NK-92 (cell line): ENCODE results near the gene PNMA8C.

Source experiments
- DNase-seq: peaks from one replicate; lab custom pipeline; 2025; ENCODE audit not compliant: unreplicated experiment; lab: John Stamatoyannopoulos, UW

Gene PNMA8C

GRCh38 chr19:46428239-46429135 lies at the start of gene PNMA8C:
Gene PNMA8C (minus strand): TSS chr19:46428936. CDS start chr19:46428359, 577 bp downstream.
- DNase-seq = no peak

DNA sequence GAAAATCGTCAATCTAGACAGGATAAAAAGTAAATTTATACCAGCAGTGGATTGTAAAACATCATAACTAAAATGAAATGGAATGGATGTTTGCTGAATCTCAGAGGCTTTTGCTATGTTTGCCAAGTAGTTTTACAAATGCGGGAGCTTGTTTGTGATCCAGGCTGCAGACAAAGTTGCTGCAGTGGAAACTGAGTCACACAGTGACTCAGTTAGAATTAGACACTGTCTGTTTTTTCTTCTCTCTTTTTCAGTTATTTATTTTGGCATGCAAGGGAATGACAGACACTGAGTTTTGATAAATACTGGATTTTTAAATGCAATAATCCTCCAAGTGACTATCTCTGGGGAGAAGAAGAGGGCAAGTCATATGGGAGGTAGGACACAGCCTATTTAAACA lies 47.2 kb upstream of the PNMA8C start:
- no peak for DNase-seq

GRCh38 chr19:46474211-46474610 lies 45.5 kb upstream of the PNMA8C start:
- no peak for DNase-seq

DNA sequence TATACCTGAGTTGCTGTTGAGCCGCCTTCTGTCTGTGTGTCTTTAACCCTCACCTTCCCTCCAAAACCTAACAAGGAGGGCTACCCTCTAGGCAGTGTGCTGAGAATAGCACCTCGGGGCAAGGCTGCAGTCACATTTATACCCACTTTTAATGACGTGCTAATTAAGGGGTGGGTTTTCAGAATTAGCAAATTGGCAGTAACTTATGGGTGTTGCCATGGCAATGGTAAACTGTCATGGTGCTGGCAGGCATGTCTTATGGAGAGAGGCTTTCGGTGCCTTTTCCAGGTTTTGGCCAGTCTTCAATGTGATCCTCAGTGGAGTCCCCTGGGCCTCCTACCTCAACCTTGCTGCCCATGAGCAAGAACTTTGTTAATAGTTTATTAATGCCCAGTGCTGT lies 43.9 kb upstream of the PNMA8C start:
- no peak for DNase-seq

- DNase-seq = no peak
Observed at GRCh38 chr19:46471811-46472543, 43.2 kb upstream of the PNMA8C start.

GRCh38 chr19:46471116-46471733 lies 42.5 kb upstream of the PNMA8C start, which contains the start of gene PNMA8A:
Gene PNMA8A (minus strand): TSS chr19:46471563. CDS start chr19:46471035, 528 bp downstream.
- DNase-seq = no peak

DNA sequence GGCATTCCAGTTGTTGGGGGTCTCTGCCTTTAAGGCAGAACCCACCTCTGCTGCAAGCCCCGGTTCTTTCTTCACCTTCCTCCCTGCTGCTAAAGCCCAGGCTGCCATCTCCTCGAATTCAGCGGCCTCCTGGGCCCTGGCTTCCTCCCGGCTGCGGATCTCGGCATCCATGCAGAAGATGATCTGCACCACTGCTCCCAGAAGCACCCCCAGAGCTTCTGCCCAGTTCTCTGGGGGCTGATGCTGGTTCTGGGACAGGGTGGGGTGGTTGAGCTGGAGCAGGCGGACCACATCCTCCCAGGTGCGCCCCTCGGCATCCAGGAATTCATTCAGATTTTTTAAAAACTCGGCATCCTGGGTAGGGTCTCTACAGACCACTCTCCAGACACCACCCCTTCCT lies 41.6 kb upstream of the PNMA8C start:
- DNase-seq = no peak

DNA sequence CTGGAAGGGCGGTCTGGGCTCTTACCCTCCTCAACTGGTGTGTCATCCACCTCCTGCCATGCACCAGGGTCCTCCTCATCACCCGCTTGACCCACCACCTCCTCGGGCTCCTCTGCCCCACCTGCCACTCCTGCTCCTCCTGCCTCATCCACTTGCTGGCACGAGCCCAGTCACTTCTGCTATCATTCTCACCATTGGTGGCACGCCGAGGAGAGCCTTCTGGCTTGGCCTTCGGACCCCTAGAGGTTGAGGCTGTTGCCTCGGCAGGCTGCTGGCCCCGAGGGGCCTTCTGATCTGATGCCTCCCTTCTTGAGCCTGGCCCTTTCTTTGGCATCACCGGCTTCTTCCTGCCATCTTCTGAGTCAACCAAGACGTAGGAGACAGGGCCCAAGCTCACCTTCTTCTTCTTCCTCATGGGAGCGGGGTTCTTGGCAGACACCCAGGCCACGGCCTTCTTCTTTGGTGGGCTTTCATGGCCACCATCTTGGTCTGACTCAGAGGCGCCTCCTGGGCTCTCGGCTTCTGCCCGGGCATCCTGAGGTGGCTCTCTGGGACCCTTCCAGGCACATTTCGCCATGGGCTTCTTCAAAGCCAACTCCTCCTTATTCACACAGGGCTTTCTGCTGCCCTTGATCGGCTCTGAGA lies 40.9 kb upstream of the PNMA8C start:
- no peak for DNase-seq

- no peak for DNase-seq
Observed at GRCh38 chr19:46466536-46467196, 37.9 kb upstream of the PNMA8C start.

- no peak for DNase-seq
Observed at GRCh38 chr19:46463516-46463915, 34.8 kb upstream of the PNMA8C start.

- no peak for DNase-seq
Observed at GRCh38 chr19:46461537-46461936, 32.8 kb upstream of the PNMA8C start.

DNA sequence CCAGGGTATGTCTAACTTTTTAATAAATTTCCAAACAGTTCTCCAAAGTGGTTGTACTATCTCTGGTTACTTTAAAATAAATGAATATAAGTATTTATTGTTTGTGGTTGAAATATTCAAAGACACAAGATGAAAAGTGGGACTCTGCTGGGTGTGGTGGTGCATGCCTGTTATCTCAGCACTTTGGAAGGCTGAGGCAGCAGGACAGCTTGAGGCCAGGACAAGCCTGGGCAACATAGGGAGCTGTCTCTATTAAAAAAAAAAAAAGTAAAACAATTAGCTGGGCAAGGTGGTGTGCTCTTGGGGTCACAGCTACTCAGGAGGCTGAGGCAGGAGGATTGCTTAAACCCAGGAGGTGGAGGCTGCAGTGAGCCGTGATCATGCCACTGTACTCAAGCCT lies 32.2 kb upstream of the PNMA8C start:
- no peak for DNase-seq

DNA sequence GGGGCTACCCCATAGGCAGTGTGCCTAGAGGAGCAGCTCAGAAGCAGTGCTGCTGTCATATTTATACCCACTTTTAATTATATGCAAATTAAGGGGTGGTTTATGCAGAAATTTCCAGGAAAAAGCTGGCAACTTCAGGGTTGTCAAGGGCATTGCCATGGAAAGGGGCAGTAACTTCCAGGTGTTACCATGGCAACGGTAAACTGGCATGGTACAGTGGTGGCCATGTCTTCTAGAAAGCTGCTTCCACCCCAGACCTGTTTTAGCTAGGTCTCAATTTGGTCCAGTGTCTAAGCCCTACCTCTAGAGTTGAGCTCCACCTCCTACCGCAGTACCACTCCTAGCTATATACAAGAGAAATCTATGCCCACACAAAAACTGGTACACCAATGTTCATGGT lies 31.3 kb upstream of the PNMA8C start:
- DNase-seq = no peak

- no peak for DNase-seq
Observed at GRCh38 chr19:46456930-46457329, 28.2 kb upstream of the PNMA8C start.

DNA sequence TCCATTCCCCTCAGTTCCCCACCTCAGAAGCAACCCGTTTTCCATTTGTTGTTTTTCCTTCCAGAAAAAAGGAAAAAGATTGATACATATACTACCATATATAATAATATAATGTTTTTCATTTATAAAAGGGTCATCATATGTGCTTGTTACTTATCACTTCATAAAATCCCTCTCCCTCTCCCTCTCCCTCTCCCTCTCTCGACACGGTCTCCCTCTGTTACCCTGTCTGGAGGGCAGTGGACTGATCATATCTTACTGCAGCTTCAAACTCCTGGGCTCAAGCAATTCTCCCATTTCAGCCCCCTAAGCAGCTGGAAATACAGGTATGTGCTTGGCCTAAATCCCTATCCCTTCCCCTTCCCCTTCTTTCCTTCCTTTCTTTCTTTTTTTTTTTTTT lies 25.5 kb upstream of the PNMA8C start:
- DNase-seq = no peak

DNA sequence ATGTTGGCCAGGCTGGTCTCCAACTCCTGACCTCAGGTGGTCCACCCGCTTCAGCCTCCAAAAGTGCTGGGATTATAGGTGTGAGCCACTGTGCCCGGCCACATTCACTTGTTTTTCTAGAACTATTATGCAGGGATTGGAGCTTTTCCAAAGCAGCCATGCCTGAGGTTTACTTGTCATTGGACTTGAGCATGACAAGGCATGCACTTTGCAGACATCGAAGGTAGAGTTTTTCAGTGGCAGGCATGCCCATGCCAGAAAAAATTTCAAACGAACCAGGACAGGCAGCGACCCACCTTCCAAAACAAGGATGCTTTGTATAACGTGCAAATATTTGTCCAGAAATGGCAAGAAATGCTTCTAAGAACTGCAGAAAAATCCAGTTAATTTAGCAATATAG lies 24.9 kb upstream of the PNMA8C start:
- DNase-seq = no peak

- DNase-seq = no peak
Observed at GRCh38 chr19:46452186-46452585, 23.4 kb upstream of the PNMA8C start.

GRCh38 chr19:46451352-46451751 lies 22.6 kb upstream of the PNMA8C start:
- no peak for DNase-seq

DNA sequence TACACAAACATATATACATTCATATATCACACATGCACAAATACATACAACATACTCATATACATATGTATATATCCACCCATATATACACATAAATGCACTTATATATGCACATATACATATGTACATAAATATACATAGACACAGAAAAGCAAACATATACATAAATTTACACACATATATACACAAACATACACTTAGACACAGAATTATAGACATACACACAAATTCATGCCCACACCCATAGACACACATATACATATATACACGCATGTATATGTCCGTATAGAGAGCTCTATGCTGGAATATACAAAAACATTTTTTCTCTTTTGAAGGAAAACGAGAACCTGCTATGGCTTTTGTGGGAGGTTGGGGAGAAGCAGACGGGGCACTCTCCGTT lies 22.0 kb upstream of the PNMA8C start:
- DNase-seq = no peak

DNA sequence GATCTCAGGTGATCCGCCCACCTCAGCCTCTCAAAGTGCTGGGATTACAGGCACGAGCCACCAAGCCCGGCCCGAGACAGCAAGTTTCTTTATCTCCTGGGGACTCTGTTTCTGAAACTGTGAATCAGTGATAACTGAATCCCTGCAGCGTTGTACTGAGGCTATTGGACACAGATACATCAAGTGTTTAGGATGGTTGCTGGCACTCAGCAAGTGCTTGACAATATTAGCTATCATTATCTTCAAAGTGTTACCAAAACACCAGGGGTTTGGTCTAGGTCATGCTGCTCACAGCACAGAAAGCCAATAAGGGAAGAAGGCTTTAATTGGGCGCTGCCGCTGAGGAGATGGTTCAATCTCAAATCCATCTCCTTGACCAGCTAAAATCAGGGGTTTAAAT lies 20.5 kb upstream of the PNMA8C start:
- DNase-seq = no peak

DNA sequence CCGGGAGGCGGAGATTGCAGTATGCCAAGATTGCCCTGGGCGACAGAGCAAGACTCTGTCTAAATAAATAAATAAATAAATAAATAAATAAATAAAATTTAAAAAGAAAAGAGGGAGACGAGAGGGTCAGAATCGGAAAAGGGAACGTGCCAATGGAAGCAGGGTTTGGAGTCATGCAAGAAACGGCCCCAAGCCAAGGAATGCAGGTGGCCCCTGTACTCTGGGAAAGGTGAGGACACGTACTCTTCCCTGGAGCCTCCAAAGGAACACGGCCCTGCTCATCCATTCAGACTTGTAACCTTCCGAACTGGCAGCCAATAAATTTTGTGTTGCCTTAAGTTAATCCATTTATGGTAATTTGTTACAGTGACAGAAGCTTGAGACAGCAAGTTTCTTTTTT lies 19.9 kb upstream of the PNMA8C start:
- DNase-seq = no peak
